KMS-11 (cell line): Measurements from ENCODE around the gene AZIN2.
"Not testable (repeated sequence)": the region's sequence is repeated elsewhere in the genome, so short reads cannot be mapped to it uniquely, and the experiment has no call there.

Experiments
- H2AFZ ChIP-seq: fragments of 200-600 bp; sonication (generic); 2 replicates; pipeline ENCODE4 v1.6.1; 2016; ENCODE audit warnings: antibody characterized with exemption, mixed run types, low read depth
- H3K27ac ChIP-seq: fragments of 200-600 bp; sonication (generic); 2 replicates; pipeline ENCODE4 v1.6.1; 2016; ENCODE audit warnings: mild to moderate bottlenecking, mixed run types
- H3K27me3 ChIP-seq: fragments of 200-600 bp; sonication (generic); 2 replicates; pipeline ENCODE4 v1.6.1; 2017; ENCODE audit warnings: mild to moderate bottlenecking, low read depth, mixed run types, moderate library complexity; ENCODE audit not compliant: insufficient read depth
- H3K36me3 ChIP-seq: fragments of 200-600 bp; sonication (generic); 2 replicates; pipeline ENCODE4 v1.6.1; 2017; ENCODE audit warnings: mild to moderate bottlenecking, mixed run types; ENCODE audit not compliant: insufficient read depth
- H3K4me1 ChIP-seq: fragments of 200-600 bp; sonication (generic); 2 replicates; pipeline ENCODE4 v1.6.1; 2016; ENCODE audit warnings: mild to moderate bottlenecking, low read depth, mixed run types; ENCODE audit not compliant: poor library complexity, severe bottlenecking
- H3K4me2 ChIP-seq: fragments of 200-600 bp; sonication (generic); 2 replicates; pipeline ENCODE4 v1.7.0; 2016; ENCODE audit warnings: mild to moderate bottlenecking, mixed run types
- H3K4me3 ChIP-seq: fragments of 200-600 bp; sonication (generic); IDR thresholded peaks from 2 replicates; pipeline ENCODE4 v1.6.1; 2017; ENCODE audit warnings: low read depth, low read length, mixed read lengths; ENCODE audit not compliant: insufficient read depth
- H3K79me2 ChIP-seq: fragments of 200-600 bp; sonication (generic); 2 replicates; pipeline ENCODE4 v1.6.1; 2016; ENCODE audit warnings: low read depth, mixed run types; ENCODE audit not compliant: insufficient read depth
- H3K9ac ChIP-seq: fragments of 200-600 bp; sonication (generic); 2 replicates; pipeline ENCODE4 v1.6.1; 2016; ENCODE audit warnings: mild to moderate bottlenecking, mixed run types
- H4K20me1 ChIP-seq: fragments of 200-600 bp; sonication (generic); 2 replicates; pipeline ENCODE4 v1.6.1; 2016; ENCODE audit warnings: mild to moderate bottlenecking, mixed run types; ENCODE audit not compliant: insufficient read depth
- TF ChIP-seq, protein P1 (sequence below): fragments of 200-600 bp; sonication (generic); conservative IDR thresholded peaks from 2 replicates; pipeline ENCODE4 v1.6.1; 2017; ENCODE audit warnings: low read depth, mild to moderate bottlenecking, antibody characterized with exemption, low read length, moderate library complexity, mixed read lengths

Gene AZIN2

DNA sequence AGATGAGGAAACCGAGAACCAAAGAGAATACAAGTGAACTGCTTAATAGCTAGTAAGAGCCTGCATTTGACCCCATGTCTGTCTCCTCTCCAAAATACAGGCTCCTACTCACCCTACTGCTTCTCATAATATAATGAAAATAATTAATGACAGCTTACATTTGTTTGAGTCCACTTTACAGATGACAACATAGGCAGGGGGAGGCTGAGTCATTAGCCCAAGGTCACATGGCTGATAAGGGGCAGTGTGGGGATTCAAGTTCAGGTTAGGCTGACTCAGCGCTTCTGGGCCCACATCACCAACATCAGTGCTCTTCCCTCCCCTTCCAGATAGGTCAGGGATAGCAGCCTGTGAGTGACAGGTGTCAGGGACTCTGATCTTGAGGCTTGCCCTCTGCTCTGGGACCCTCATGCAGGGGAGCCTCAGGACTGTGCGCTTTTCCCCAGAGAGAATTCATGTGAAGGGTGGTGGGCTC lies 16.2 kb downstream of the AZIN2 start:
- no peaks in the 10 kb centered on the region for H3K27me3 ChIP-seq
- no peak overlapping the region for H2AFZ ChIP-seq
- no peaks in the 10 kb centered on the region for H4K20me1 ChIP-seq
- H3K4me3 ChIP-seq = no peak overlapping the region
- no peaks in the 10 kb centered on the region for H3K79me2 ChIP-seq
- H3K4me2 ChIP-seq = no peak overlapping the region
- H3K9ac ChIP-seq = no peak overlapping the region
- H3K4me1 ChIP-seq = peaks cover 39% of the 10 kb centered on the region
- no peaks in the 10 kb centered on the region for H3K36me3 ChIP-seq
- TF ChIP-seq, protein P1, sequence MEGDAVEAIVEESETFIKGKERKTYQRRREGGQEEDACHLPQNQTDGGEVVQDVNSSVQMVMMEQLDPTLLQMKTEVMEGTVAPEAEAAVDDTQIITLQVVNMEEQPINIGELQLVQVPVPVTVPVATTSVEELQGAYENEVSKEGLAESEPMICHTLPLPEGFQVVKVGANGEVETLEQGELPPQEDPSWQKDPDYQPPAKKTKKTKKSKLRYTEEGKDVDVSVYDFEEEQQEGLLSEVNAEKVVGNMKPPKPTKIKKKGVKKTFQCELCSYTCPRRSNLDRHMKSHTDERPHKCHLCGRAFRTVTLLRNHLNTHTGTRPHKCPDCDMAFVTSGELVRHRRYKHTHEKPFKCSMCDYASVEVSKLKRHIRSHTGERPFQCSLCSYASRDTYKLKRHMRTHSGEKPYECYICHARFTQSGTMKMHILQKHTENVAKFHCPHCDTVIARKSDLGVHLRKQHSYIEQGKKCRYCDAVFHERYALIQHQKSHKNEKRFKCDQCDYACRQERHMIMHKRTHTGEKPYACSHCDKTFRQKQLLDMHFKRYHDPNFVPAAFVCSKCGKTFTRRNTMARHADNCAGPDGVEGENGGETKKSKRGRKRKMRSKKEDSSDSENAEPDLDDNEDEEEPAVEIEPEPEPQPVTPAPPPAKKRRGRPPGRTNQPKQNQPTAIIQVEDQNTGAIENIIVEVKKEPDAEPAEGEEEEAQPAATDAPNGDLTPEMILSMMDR = no peak
- H3K27ac ChIP-seq = no peak overlapping the region

- H3K9ac ChIP-seq = no peak overlapping the region
- no peaks in the 10 kb centered on the region for H4K20me1 ChIP-seq
- H3K36me3 ChIP-seq = no peaks in the 10 kb centered on the region
- peaks cover 39% of the 10 kb centered on the region for H3K4me1 ChIP-seq
- peak overlapping the region; percentile 59; the same call in 1 of the 2 replicates for H3K4me2 ChIP-seq
- H3K27me3 ChIP-seq = no peaks in the 10 kb centered on the region
- H3K79me2 ChIP-seq = no peaks in the 10 kb centered on the region
- H2AFZ ChIP-seq = no peak overlapping the region
- TF ChIP-seq, protein P1 = no peak
- H3K4me3 ChIP-seq = no peak overlapping the region
- H3K27ac ChIP-seq = no peak overlapping the region
Observed at GRCh38 chr1:33097762-33098161, 16.8 kb downstream of the AZIN2 start.

DNA sequence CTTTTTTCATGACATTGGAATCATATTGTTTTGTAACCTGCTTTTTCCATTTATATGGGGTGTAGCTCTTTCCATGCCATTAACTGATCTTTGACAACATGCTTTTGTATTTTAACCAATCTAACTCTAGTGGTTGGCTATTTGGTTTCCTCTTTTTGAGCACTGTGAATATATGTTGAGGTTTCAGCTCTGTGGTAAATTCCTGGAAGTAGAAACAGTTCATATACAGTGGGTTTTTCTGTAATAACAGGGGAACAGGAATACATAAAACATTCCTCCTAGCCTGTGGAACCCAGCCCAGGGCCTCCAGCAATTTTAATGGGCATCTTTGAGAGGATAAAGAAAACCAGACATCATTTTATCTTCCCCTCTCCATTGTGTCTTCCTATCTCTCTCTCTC lies 17.4 kb downstream of the AZIN2 start:
- no peaks in the 10 kb centered on the region for H3K27me3 ChIP-seq
- no peaks in the 10 kb centered on the region for H3K36me3 ChIP-seq
- TF ChIP-seq, protein P1 = no peak
- no peaks in the 10 kb centered on the region for H4K20me1 ChIP-seq
- H3K4me3 ChIP-seq = no peak overlapping the region
- H3K4me2 ChIP-seq = peak overlapping the region; percentile 59; the same call in 1 of the 2 replicates
- H2AFZ ChIP-seq = no peak overlapping the region
- peak overlapping the region; percentile 82; the same call in 1 of the 2 replicates for H3K27ac ChIP-seq
- no peak overlapping the region for H3K9ac ChIP-seq
- H3K79me2 ChIP-seq = no peaks in the 10 kb centered on the region
- peaks cover 39% of the 10 kb centered on the region for H3K4me1 ChIP-seq

DNA sequence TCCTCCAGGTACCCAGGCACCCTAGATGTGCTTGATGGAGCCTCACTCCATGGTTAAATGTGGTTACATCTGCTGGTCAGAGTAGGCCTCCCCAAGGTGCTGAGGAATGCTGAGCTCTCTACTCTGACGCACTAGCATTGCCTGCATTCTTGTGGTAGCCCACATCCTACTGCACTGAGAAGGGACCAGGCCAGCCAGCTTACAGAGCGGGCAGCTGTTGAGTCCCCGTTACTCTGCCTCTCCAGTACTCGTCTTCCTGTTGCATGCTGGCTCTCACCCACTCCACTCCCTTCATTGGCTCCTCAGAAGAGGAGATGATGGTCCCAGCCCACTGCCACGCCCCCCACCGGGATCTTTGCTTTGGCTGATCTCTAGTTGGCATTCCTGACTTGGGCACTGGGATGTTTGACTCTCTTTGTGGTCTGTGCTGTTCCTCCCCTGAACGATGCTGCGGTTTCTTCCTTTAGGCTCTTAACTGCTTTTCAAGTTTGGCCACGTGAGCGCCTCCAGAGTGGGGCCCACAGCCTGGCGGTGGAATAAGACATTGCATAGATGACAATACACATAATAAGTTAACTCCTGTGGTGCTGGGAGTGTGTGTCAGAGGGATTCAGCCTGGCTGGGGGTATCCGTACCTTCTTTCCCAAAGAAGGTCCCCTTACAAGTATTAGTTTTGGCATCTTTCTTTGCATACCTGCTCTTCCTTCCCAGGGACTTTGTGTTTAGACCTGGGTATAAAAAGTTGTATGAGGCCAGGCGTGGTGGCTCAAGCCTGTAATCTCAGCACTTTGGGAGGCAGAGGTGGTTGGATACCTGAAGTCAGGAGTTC lies 18.6 kb downstream of the AZIN2 start:
- no peaks in the 10 kb centered on the region for H3K36me3 ChIP-seq
- H3K27me3 ChIP-seq = no peaks in the 10 kb centered on the region
- TF ChIP-seq, protein P1 = peak; percentile 74
- H3K4me3 ChIP-seq = no peak overlapping the region
- peak overlapping the region; percentile 26; the same call in 1 of the 2 replicates for H3K9ac ChIP-seq
- peak overlapping the region; percentile 82 for H3K27ac ChIP-seq
- peak overlapping the region; percentile 72 for H3K4me2 ChIP-seq
- H3K4me1 ChIP-seq = peaks cover 39% of the 10 kb centered on the region
- H4K20me1 ChIP-seq = no peaks in the 10 kb centered on the region
- no peaks in the 10 kb centered on the region for H3K79me2 ChIP-seq
- peak overlapping the region; percentile 41; the same call in 1 of the 2 replicates for H2AFZ ChIP-seq

DNA sequence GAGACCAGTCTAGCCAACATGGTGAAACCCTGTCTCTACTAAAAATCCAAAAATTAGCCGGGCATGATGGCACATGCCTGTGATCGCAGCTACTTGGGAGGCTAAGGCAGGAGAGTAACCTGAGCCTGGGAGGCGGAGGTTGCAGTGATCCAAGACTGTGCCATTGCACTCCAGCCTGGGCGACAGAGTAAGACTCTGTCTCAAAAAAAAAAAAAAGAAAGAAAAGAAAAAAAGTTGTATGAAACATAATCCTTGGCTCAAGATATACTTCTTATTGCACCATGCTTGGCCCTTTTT lies 19.1 kb downstream of the AZIN2 start:
- H4K20me1 ChIP-seq, H3K4me3 ChIP-seq, H3K27me3 ChIP-seq, H3K79me2 ChIP-seq, H3K36me3 ChIP-seq: not testable (repeated sequence)
- Histone ChIP-seq H3K27ac (peak overlapping the region; percentile 82), H3K4me1 (peaks cover 39% of the 10 kb centered on the region), H3K9ac (peak overlapping the region; percentile 26; the same call in 1 of the 2 replicates), H2AFZ (peak overlapping the region; percentile 41; the same call in 1 of the 2 replicates), H3K4me2 (peak overlapping the region; percentile 72)
